Hepatocyte (in vitro differentiated cells): ENCODE data around the gene RABGAP1L. TPM values are rescaled to one million over a fixed set of nuclear protein-coding genes. Genes with fewer than 3 reads are reported as not detected.
"Not testable (repeated sequence)": the region's sequence is repeated elsewhere in the genome, so short reads cannot be mapped to it uniquely, and the experiment has no call there.

Experiments
- DNase-seq: peaks from one replicate; pipeline ENCODE4 v3.0.0-alpha.2; 2016; ENCODE audit warnings: low spot score
- H2AFZ ChIP-seq: fragments of 200-600 bp; sonication (generic); 2 replicates; pipeline ENCODE4 v1.6.0; 2016; ENCODE audit warnings: antibody characterized with exemption, mild to moderate bottlenecking
- H3K27ac ChIP-seq: fragments of 200-600 bp; sonication (generic); 2 replicates; pipeline ENCODE4 v1.5.1; 2016; ENCODE audit warnings: mild to moderate bottlenecking
- H3K27me3 ChIP-seq: fragments of 200-600 bp; sonication (generic); 2 replicates; pipeline ENCODE4 v1.6.1; 2016
- H3K36me3 ChIP-seq: fragments of 200-600 bp; sonication (generic); replicated peaks from 2 replicates; pipeline ENCODE4 v1.5.1; 2016; ENCODE audit warnings: low read depth; ENCODE audit not compliant: insufficient read depth
- H3K4me1 ChIP-seq: fragments of 200-600 bp; sonication (generic); 2 replicates; pipeline ENCODE4 v1.5.1; 2016; ENCODE audit warnings: mild to moderate bottlenecking, moderate library complexity; ENCODE audit not compliant: insufficient read depth
- H3K4me2 ChIP-seq: fragments of 200-600 bp; sonication (generic); 2 replicates; pipeline ENCODE4 v1.6.0; 2016
- H3K4me3 ChIP-seq: fragments of 200-600 bp; sonication (generic); 2 replicates; pipeline ENCODE4 v1.5.1; 2016; ENCODE audit warnings: mild to moderate bottlenecking
- H3K79me2 ChIP-seq: fragments of 200-600 bp; sonication (generic); 2 replicates; pipeline ENCODE4 v1.6.0; 2017; ENCODE audit warnings: mild to moderate bottlenecking
- H3K9me2 ChIP-seq: fragments of 200-600 bp; sonication (generic); replicated peaks from 2 replicates; pipeline ENCODE4 v1.6.0; 2017; ENCODE audit warnings: mild to moderate bottlenecking; ENCODE audit not compliant: insufficient read depth
- H3K9me3 ChIP-seq: fragments of 200-600 bp; sonication (generic); 2 replicates; pipeline ENCODE4 v1.5.1; 2016; ENCODE audit warnings: low read depth, mild to moderate bottlenecking
- H4K20me1 ChIP-seq: fragments of 200-600 bp; sonication (generic); 2 replicates; pipeline ENCODE4 v1.6.0; 2016; ENCODE audit warnings: mild to moderate bottlenecking; ENCODE audit not compliant: insufficient read depth, poor library complexity, severe bottlenecking
- EZH2 ChIP-seq: fragments of 200-600 bp; sonication (generic); IDR thresholded peaks from 2 replicates; pipeline ENCODE4 v1.6.1; 2016; ENCODE audit warnings: antibody characterized with exemption, mild to moderate bottlenecking, borderline replicate concordance
- EZH2phosphoT487 ChIP-seq: fragments of 200-600 bp; sonication (generic); IDR thresholded peaks from one replicate; pipeline ENCODE4 v1.6.1; 2018; ENCODE audit warnings: antibody characterized with exemption, mild to moderate bottlenecking, low read depth, moderate library complexity; ENCODE audit not compliant: unreplicated experiment, severe bottlenecking
- WGBS: methylation state at CpG from one replicate; pipeline ENCODE4 v1.1.6; 2016; ENCODE audit warnings: low lambda C conversion rate; ENCODE audit errors: missing lambda C conversion rate; 5-methylcytosine and 5-hydroxymethylcytosine counted together
- polyA plus RNA-seq: library from polyadenylated mRNA; unstranded; fragments of >200 nt; fragmentation: Nextera tagmentation; extraction: Ambion mirVana; gene quantifications from 2 replicates; pipeline ENCODE4 v1.2.1, GENCODE V29; 2016
- total RNA-seq: library from RNA; depleted of rRNA; stranded (reverse); fragments of >200 nt; gene quantifications from 2 replicates; pipeline ENCODE4 v1.2.3, GENCODE V29; 2014
- TF ChIP-seq, protein P1 (sequence below): fragments of 200-600 bp; sonication (generic); IDR thresholded peaks from 2 replicates; pipeline ENCODE4 v1.5.1; 2016; ENCODE audit warnings: antibody characterized with exemption, mild to moderate bottlenecking; ENCODE audit not compliant: poor library complexity

The RABGAP1L gene
- total and polyA plus RNA-seq, 2 experiments from 2014 or later, result 15.0 to 41.8 TPM

DNA sequence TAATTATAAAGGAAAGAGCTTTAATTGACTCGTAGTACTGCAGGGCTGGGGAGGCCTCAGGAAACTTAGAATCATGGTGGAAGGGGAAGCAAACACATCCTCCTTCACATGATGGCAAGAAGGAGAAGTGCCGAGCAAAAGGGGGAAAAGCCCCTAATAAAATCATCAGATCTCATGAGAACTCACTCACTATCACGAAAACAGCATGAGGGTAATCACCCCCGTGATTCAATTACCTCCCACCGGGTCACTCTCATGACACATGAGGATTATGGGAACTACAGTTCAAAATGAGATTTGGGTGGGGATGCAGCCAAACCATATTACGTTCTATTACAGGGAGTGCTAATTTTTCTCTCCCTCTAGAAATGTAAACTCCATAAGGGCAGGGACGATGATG lies 878.1 kb downstream of the RABGAP1L start:
- Histone ChIP-seq H3K4me1 (no peaks in the 10 kb centered on the region), H3K4me3 (no peak overlapping the region), H3K36me3 (no peaks in the 10 kb centered on the region), H3K79me2 (no peaks in the 10 kb centered on the region), H3K27ac (no peak overlapping the region), H3K27me3 (no peaks in the 10 kb centered on the region), H2AFZ (no peak overlapping the region), H4K20me1 (no peaks in the 10 kb centered on the region), H3K4me2 (no peak overlapping the region), H3K9me2 (no peaks in the 10 kb centered on the region), H3K9me3 (no peaks in the 10 kb centered on the region)
- TF ChIP-seq, protein P1, sequence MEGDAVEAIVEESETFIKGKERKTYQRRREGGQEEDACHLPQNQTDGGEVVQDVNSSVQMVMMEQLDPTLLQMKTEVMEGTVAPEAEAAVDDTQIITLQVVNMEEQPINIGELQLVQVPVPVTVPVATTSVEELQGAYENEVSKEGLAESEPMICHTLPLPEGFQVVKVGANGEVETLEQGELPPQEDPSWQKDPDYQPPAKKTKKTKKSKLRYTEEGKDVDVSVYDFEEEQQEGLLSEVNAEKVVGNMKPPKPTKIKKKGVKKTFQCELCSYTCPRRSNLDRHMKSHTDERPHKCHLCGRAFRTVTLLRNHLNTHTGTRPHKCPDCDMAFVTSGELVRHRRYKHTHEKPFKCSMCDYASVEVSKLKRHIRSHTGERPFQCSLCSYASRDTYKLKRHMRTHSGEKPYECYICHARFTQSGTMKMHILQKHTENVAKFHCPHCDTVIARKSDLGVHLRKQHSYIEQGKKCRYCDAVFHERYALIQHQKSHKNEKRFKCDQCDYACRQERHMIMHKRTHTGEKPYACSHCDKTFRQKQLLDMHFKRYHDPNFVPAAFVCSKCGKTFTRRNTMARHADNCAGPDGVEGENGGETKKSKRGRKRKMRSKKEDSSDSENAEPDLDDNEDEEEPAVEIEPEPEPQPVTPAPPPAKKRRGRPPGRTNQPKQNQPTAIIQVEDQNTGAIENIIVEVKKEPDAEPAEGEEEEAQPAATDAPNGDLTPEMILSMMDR, result no peak
- no peak for TF ChIP-seq EZH2
- TF ChIP-seq EZH2phosphoT487, result no peak
- DNase-seq, result no peak
- 69% methylated on average over 7 of the region's 7 CpGs for WGBS

DNA sequence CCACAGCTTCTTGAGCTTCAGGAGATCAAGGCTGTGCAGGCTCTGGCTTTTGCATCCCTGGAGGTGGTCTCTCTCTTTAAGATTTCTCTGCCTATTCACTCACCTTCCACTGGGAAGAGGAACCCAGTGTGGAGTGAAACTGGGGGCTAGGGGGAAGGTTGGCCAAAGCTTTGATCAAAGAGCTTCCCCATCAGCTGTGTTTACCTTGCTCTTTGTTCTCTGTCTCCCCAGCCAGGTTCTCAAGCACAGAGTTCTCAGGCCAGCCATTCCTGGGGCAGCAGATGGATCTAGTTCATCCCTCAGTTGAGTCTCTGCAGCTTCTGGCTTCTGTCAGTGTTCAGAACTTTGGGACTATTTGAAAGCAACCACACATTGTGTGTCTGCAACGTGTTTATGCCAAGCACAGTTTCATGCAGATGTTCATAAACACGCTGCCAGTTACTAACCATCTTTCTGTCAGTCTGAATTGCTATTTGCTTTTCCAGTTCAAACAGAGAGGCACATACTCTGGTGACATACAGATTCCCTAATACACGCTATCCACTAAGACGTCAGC lies 881.1 kb downstream of the RABGAP1L start:
- H3K9me3 ChIP-seq, result no peaks in the 10 kb centered on the region
- H3K9me2 ChIP-seq, result no peaks in the 10 kb centered on the region
- no peak for TF ChIP-seq EZH2
- TF ChIP-seq, protein P1, result no peak
- TF ChIP-seq EZH2phosphoT487, result no peak
- 65% methylated on average over 4 of the region's 4 CpGs for WGBS
- H3K79me2 ChIP-seq, result no peaks in the 10 kb centered on the region
- no peak overlapping the region for H2AFZ ChIP-seq
- H4K20me1 ChIP-seq, result no peaks in the 10 kb centered on the region
- no peak overlapping the region for H3K27ac ChIP-seq
- no peaks in the 10 kb centered on the region for H3K4me1 ChIP-seq
- no peak for DNase-seq
- H3K4me2 ChIP-seq, result no peak overlapping the region
- H3K36me3 ChIP-seq, result no peaks in the 10 kb centered on the region
- H3K4me3 ChIP-seq, result no peak overlapping the region
- no peaks in the 10 kb centered on the region for H3K27me3 ChIP-seq

DNA sequence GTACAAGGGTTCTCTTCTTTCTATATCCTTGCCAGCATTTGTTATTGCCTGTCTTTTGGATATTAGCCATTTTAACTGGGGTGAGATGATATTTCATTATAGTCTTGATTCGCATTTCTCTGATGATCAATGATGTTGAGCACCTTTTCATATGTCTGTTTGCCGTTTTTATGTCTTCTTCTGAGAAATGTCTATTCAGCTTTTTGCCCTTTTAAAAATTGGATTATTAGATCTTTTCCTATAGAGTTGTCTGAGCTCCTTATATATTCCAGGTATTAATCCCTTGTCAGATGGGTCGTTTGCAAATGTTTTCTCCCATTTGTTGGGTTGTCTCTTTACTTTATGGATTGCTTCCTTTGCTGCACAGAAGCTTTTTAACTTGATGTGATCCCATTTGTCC lies 883.3 kb downstream of the RABGAP1L start:
- 76% methylated on average over 3 of the region's 3 CpGs for WGBS
- no peak for DNase-seq
- Histone ChIP-seq H2AFZ (no peak overlapping the region), H3K27ac (no peak overlapping the region), H3K4me1 (no peaks in the 10 kb centered on the region), H3K27me3 (no peaks in the 10 kb centered on the region), H3K4me2 (no peak overlapping the region), H3K9me3 (no peaks in the 10 kb centered on the region), H3K36me3 (no peaks in the 10 kb centered on the region), H3K79me2 (no peaks in the 10 kb centered on the region), H4K20me1 (no peaks in the 10 kb centered on the region), H3K9me2 (no peaks in the 10 kb centered on the region), H3K4me3 (no peak overlapping the region)
- TF ChIP-seq EZH2phosphoT487, result no peak
- TF ChIP-seq EZH2, result no peak
- TF ChIP-seq, protein P1, result no peak

DNA sequence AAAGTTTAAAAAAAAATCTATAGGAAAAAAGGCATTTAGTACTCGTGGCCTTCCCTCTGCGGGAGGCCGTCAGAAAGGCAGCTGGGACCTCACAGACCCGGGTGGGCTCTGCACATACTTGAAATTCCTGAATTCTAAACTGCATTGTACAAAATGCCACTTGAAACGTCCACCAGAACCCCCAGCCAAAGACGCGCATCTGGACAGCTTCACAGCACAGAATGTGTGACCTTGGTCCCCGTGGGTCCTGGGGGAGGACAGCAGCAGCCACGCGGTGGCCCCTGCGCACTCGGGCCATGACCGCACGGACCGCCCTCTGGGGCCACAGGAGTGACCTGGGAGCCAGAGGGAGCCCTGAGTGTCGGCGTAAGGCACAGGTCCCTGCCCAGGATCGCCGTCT lies 884.5 kb downstream of the RABGAP1L start:
- H3K79me2 ChIP-seq, result no peaks in the 10 kb centered on the region
- H3K36me3 ChIP-seq, result no peaks in the 10 kb centered on the region
- no peak overlapping the region for H2AFZ ChIP-seq
- no peak for DNase-seq
- H3K4me3 ChIP-seq, result no peak overlapping the region
- no peaks in the 10 kb centered on the region for H4K20me1 ChIP-seq
- no peak overlapping the region for H3K27ac ChIP-seq
- no peaks in the 10 kb centered on the region for H3K27me3 ChIP-seq
- TF ChIP-seq EZH2phosphoT487, result no peak
- no peak for TF ChIP-seq EZH2
- TF ChIP-seq, protein P1, result no peak
- no peak overlapping the region for H3K4me2 ChIP-seq
- H3K9me2 ChIP-seq, result no peaks in the 10 kb centered on the region
- no peaks in the 10 kb centered on the region for H3K9me3 ChIP-seq
- WGBS, result 68% methylated on average over 19 of the region's 19 CpGs
- no peaks in the 10 kb centered on the region for H3K4me1 ChIP-seq

DNA sequence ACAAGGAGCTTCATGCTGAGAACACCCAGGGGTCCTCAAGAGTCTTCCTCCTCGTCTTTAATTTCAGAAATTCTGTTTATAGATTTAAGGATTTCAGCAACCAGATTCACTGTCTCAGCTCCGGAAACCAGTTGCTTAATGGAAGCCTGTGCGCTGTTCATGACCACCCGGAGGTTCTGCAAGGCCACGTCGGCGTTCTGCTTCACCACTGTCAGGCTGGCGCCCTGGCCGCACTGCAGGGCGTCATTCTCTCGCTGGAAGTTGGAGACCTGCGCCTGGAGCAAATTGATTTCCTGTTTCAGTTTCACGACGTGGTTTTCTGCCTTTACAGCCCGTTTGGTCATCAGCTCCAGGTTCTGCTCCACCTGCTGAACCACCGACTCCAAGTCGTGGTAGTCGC lies 885.3 kb downstream of the RABGAP1L start:
- not testable (repeated sequence) for H3K4me1 ChIP-seq, H2AFZ ChIP-seq, H3K27me3 ChIP-seq, H3K4me2 ChIP-seq, H3K4me3 ChIP-seq, H4K20me1 ChIP-seq, H3K79me2 ChIP-seq, H3K27ac ChIP-seq, H3K9me3 ChIP-seq, H3K36me3 ChIP-seq, H3K9me2 ChIP-seq, DNase-seq
- 94% methylated on average over 18 of the region's 18 CpGs for WGBS
